Activated T-cell treated with anti-CD3 and anti-CD28 coated beads, Interleukin-2, amount 50 U/mL, for 24 hours (primary cell): Measurements from ENCODE around the gene PTPRK.

ENCODE experiments used
- DNase-seq: peaks from one replicate; pipeline ENCODE4 v3.0.0-alpha.2; 2020
- H3K27ac Mint-ChIP-seq: 2 replicates; pipeline ENCODE4 v1.8.0; 2020; ENCODE audit warnings: mild to moderate bottlenecking, mixed read lengths
- H3K27me3 Mint-ChIP-seq: 2 replicates; pipeline ENCODE4 v1.8.0; 2020; ENCODE audit warnings: mixed read lengths
- H3K36me3 Mint-ChIP-seq: 2 replicates; pipeline ENCODE4 v1.8.0; 2020; ENCODE audit warnings: low read depth, mixed read lengths
- H3K4me1 Mint-ChIP-seq: 2 replicates; pipeline ENCODE4 v1.8.0; 2020; ENCODE audit warnings: low read depth, mixed read lengths
- H3K4me3 Mint-ChIP-seq: 2 replicates; pipeline ENCODE4 v1.8.0; 2020; ENCODE audit warnings: mild to moderate bottlenecking, moderate library complexity, mixed read lengths
- H3K9me3 Mint-ChIP-seq: 2 replicates; pipeline ENCODE4 v1.8.0; 2020; ENCODE audit warnings: mixed read lengths

Gene PTPRK

GRCh38 chr6:128525406-128525805 is 5.0 kb upstream of the PTPRK start:
- Mint-ChIP-seq H3K4me1 (peaks cover 7% of the 10 kb centered on the region), H3K36me3 (no peaks in the 10 kb centered on the region), H3K4me3 (no peak overlapping the region), H3K27me3 (peaks cover 42% of the 10 kb centered on the region), H3K9me3 (no peaks in the 10 kb centered on the region), H3K27ac (no peak overlapping the region)
- no peak for DNase-seq

GRCh38 chr6:128521282-128521632 is 858 bp upstream of the PTPRK start:
- Mint-ChIP-seq H3K27me3 (peaks cover 56% of the 10 kb centered on the region), H3K36me3 (peaks cover 15% of the 10 kb centered on the region), H3K27ac (no peak overlapping the region), H3K4me3 (peak overlapping the region; percentile 89), H3K9me3 (no peaks in the 10 kb centered on the region), H3K4me1 (peaks cover 24% of the 10 kb centered on the region)
- no peak for DNase-seq

DNA sequence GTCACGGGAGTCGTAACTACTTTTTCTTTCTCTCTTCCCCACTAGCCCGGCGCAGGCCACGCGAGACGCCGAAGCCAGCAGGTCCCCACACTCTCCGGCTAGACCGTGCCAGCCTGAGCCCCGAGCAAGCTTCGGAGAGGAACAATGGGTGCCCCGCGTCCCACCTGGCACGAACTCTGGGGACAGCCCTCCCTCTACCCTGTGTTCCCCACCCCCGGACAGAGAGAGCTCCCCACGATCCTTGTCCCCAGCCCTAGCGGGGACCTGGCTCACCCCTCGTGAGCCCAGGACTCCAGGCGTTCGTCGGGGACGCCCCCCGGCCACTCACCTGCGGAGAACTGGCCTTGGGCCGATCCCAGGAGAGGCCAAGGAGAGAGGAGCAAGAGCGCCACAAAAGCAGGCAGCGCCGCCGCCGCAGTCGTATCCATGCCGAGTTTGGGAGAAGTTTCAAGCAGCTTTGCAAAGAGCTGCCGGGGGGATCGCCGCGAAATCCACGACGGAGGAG is 416 bp downstream of the PTPRK start:
- peaks cover 15% of the 10 kb centered on the region for H3K36me3 Mint-ChIP-seq
- peaks cover 60% of the 10 kb centered on the region for H3K27me3 Mint-ChIP-seq
- H3K27ac Mint-ChIP-seq = peak overlapping the region; percentile 88
- no peaks in the 10 kb centered on the region for H3K9me3 Mint-ChIP-seq
- H3K4me1 Mint-ChIP-seq = peaks cover 28% of the 10 kb centered on the region
- DNase-seq = no peak
- peak overlapping the region; percentile 89 for H3K4me3 Mint-ChIP-seq

- DNase-seq = peak; percentile 75
- Mint-ChIP-seq H3K4me3 (peak overlapping the region; percentile 89), H3K36me3 (peaks cover 15% of the 10 kb centered on the region), H3K9me3 (no peaks in the 10 kb centered on the region), H3K4me1 (peaks cover 28% of the 10 kb centered on the region), H3K27ac (peak overlapping the region; percentile 88), H3K27me3 (peaks cover 62% of the 10 kb centered on the region)
These were observed 1.1 kb downstream of the PTPRK start for GRCh38 chr6:128519132-128519930.

- no peak for DNase-seq
- Mint-ChIP-seq H3K9me3 (no peaks in the 10 kb centered on the region), H3K4me1 (peaks cover 28% of the 10 kb centered on the region), H3K36me3 (peaks cover 15% of the 10 kb centered on the region), H3K27ac (peak overlapping the region; percentile 77), H3K27me3 (peaks cover 66% of the 10 kb centered on the region), H3K4me3 (peak overlapping the region; percentile 89)
These were observed 1.8 kb downstream of the PTPRK start for GRCh38 chr6:128518434-128519131.

DNA sequence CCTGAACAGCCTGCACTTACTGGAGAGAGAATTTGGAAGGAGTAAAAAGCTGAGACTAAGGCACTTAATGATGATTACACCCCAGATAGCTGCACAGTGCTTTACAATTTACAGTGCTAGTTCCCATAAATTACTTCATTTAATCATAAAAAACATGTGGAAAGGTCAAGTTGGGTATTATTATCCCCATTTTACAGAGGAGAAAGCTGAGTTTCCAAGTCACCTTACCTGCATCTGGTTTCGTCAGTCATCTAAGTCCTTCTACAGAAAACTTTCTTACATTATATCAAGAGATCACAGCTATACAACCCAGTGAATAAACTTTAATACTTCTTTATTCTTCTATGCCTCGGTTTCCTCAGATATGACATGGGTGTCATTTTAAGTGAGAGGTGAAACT is 3.3 kb downstream of the PTPRK start:
- Mint-ChIP-seq H3K9me3 (no peaks in the 10 kb centered on the region), H3K36me3 (peaks cover 15% of the 10 kb centered on the region), H3K4me1 (peaks cover 28% of the 10 kb centered on the region), H3K27me3 (peaks cover 61% of the 10 kb centered on the region), H3K27ac (no peak overlapping the region), H3K4me3 (no peak overlapping the region)
- DNase-seq = no peak

GRCh38 chr6:128516514-128516898 is 3.9 kb downstream of the PTPRK start:
- Mint-ChIP-seq H3K27me3 (peaks cover 56% of the 10 kb centered on the region), H3K36me3 (peaks cover 15% of the 10 kb centered on the region), H3K4me1 (peaks cover 28% of the 10 kb centered on the region), H3K9me3 (no peaks in the 10 kb centered on the region), H3K27ac (no peak overlapping the region), H3K4me3 (no peak overlapping the region)
- DNase-seq = no peak

GRCh38 chr6:128515550-128516513 is 4.6 kb downstream of the PTPRK start:
- peaks cover 50% of the 10 kb centered on the region for H3K27me3 Mint-ChIP-seq
- H3K27ac Mint-ChIP-seq = no peak overlapping the region
- peaks cover 23% of the 10 kb centered on the region for H3K4me1 Mint-ChIP-seq
- H3K9me3 Mint-ChIP-seq = no peaks in the 10 kb centered on the region
- DNase-seq = no peak
- H3K36me3 Mint-ChIP-seq = peaks cover 15% of the 10 kb centered on the region
- H3K4me3 Mint-ChIP-seq = no peak overlapping the region

GRCh38 chr6:128513878-128514277 is 6.5 kb downstream of the PTPRK start:
- Mint-ChIP-seq H3K4me3 (no peak overlapping the region), H3K9me3 (no peaks in the 10 kb centered on the region), H3K36me3 (peaks cover 2% of the 10 kb centered on the region), H3K4me1 (peaks cover 18% of the 10 kb centered on the region), H3K27ac (no peak overlapping the region), H3K27me3 (peaks cover 40% of the 10 kb centered on the region)
- no peak for DNase-seq

DNA sequence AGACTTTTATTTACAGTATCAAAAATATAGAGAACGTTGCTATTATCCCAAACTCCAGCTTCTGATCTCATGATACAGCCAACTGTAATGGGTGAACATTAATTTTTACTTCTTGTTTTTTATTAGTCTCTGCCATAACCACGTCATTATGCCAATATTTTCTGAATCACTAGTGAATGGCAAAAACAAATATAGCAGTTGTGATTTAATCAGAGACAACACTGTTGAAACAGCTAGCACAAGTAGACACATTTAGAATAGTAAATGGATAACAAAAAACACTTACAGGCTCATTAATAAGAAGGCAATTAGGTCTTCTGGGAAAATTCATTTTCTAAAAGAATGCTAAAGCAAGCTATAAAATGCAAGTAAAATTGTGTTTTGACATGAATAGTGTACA is 8.1 kb downstream of the PTPRK start:
- Mint-ChIP-seq H3K9me3 (no peaks in the 10 kb centered on the region), H3K4me3 (no peak overlapping the region), H3K27ac (no peak overlapping the region), H3K4me1 (peaks cover 9% of the 10 kb centered on the region), H3K36me3 (no peaks in the 10 kb centered on the region), H3K27me3 (peaks cover 27% of the 10 kb centered on the region)
- DNase-seq = no peak

- Mint-ChIP-seq H3K4me1 (peaks cover 4% of the 10 kb centered on the region), H3K36me3 (no peaks in the 10 kb centered on the region), H3K27ac (no peak overlapping the region), H3K27me3 (peaks cover 21% of the 10 kb centered on the region), H3K4me3 (no peak overlapping the region), H3K9me3 (no peaks in the 10 kb centered on the region)
- DNase-seq = no peak
These were observed 8.9 kb downstream of the PTPRK start for GRCh38 chr6:128511506-128511905.

DNA sequence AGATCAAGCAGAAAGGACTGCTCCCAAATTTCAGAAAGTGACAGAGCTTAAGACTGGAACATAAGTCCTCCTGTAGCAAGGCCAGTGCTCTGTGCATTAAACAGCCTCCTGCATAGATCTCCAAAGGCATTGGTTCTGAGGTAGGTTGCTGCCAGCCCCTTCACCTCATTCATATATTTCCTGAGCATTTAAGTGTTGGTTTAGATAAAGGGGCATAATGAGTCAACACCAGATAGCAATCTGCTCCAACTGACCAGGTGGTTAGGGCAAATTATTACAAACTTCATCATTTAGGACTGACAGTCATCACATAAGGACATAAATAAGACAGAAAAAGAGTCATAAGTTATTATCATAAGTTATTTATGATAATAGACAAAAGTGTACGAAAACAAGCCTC is 10.7 kb downstream of the PTPRK start:
- Mint-ChIP-seq H3K9me3 (no peaks in the 10 kb centered on the region), H3K27me3 (peaks cover 9% of the 10 kb centered on the region), H3K27ac (no peak overlapping the region), H3K36me3 (no peaks in the 10 kb centered on the region), H3K4me3 (no peak overlapping the region), H3K4me1 (peaks cover 2% of the 10 kb centered on the region)
- no peak for DNase-seq

GRCh38 chr6:128508588-128509296 is 11.7 kb downstream of the PTPRK start:
- DNase-seq = no peak
- H3K36me3 Mint-ChIP-seq = no peaks in the 10 kb centered on the region
- H3K9me3 Mint-ChIP-seq = no peaks in the 10 kb centered on the region
- no peak overlapping the region for H3K27ac Mint-ChIP-seq
- H3K27me3 Mint-ChIP-seq = peaks cover 8% of the 10 kb centered on the region
- H3K4me3 Mint-ChIP-seq = no peak overlapping the region
- H3K4me1 Mint-ChIP-seq = peaks cover 7% of the 10 kb centered on the region
